Measurements from ENCODE around the gene RASAL1.

- TF ChIP-seq ATF6 (CRISPR knock-in tag; IDR thresholded peaks at IDR 0.05): no peak
- TF ChIP-seq ZSCAN18 (CRISPR knock-in tag; IDR thresholded peaks at IDR 0.05): no peak
- TF ChIP-seq CTCF (IDR thresholded peaks at IDR 0.05): no peak
- TF ChIP-seq ZNF317 (CRISPR knock-in tag; IDR thresholded peaks at IDR 0.05; ENCODE audit: borderline replicate concordance, low read depth): no peak
- no peak for TF ChIP-seq FOXP1 (CRISPR knock-in tag; IDR thresholded peaks at IDR 0.05; ENCODE audit: borderline replicate concordance)
- no peak for TF ChIP-seq AFF4 (CRISPR knock-in tag; IDR thresholded peaks at IDR 0.05; ENCODE audit: borderline replicate concordance)
- no peak for TF ChIP-seq NFE2L1 (CRISPR knock-in tag; IDR thresholded peaks at IDR 0.05)
- TF ChIP-seq E2F5 (CRISPR knock-in tag; IDR thresholded peaks at IDR 0.05): no peak
- TF ChIP-seq ETV6 (CRISPR knock-in tag; IDR thresholded peaks at IDR 0.05): no peak
These were observed 40.2 kb downstream of the RASAL1 start for GRCh38 chr12:113095405-113095804.
